H1 (cell line): Measurements from ENCODE around the gene AMPH. TPM values are rescaled to one million over a fixed set of nuclear protein-coding genes. Genes with fewer than 3 reads are reported as not detected.

ENCODE experiments used
- CTCF ChIA-PET: fragments of 300-600 bp; sonication (Branson Sonifier 250); formaldehyde crosslinking; loops from one replicate; lab custom pipeline; 2021; ENCODE audit not compliant: partially characterized antibody; lab: Charles Lee
- POLR2A ChIA-PET: fragments of 300-600 bp; sonication (Branson Sonifier 250); formaldehyde crosslinking; loops from one replicate; lab custom pipeline; 2021; ENCODE audit warnings: inconsistent platforms; ENCODE audit not compliant: partially characterized antibody; lab: Charles Lee
- DNase-seq, 2 experiments: peaks; one replicate each; pipeline versions ENCODE4 v3.0.0 to v3.0.0-alpha.2; 2010 to 2022; ENCODE audit warnings: low spot score in 2 of 2, low read depth in 1 of 2, mixed read lengths in 1 of 2
- FAIRE-seq: peaks from 2 replicates; lab custom pipeline; 2011; peaks lifted over from hg19 to GRCh38; lab: Jason Lieb, UNC
- H2AFZ ChIP-seq: 2 replicates; pipeline ENCODE4 v1.8.1; 2012; ENCODE audit warnings: low read length, inconsistent platforms
- H2AK5ac ChIP-seq: 2 replicates; pipeline ENCODE4 v1.6.1; 2013; ENCODE audit warnings: low read depth, low read length
- H2BK120ac ChIP-seq: replicated peaks from 2 replicates; pipeline ENCODE3; 2013; ENCODE audit warnings: low read depth, low read length, inconsistent platforms
- H2BK12ac ChIP-seq: 2 replicates; pipeline ENCODE4 v1.6.1; 2013; ENCODE audit warnings: low read depth, low read length
- H2BK15ac ChIP-seq: 2 replicates; pipeline ENCODE4 v1.6.1; 2013; ENCODE audit warnings: low read length
- H2BK20ac ChIP-seq: 2 replicates; pipeline ENCODE4 v1.6.1; 2013; ENCODE audit warnings: low read length
- H2BK5ac ChIP-seq: 2 replicates; pipeline ENCODE4 v1.6.1; 2013; ENCODE audit warnings: low read depth, low read length
- H3K14ac ChIP-seq: 2 replicates; pipeline ENCODE4 v1.6.1; 2013; ENCODE audit warnings: inconsistent platforms; ENCODE audit not compliant: insufficient read length
- H3K18ac ChIP-seq: 2 replicates; pipeline ENCODE4 v1.6.1; 2013; ENCODE audit warnings: low read length; ENCODE audit errors: extremely low read depth
- H3K23ac ChIP-seq: 2 replicates; pipeline ENCODE4 v1.6.1; 2013; ENCODE audit warnings: inconsistent platforms; ENCODE audit not compliant: insufficient read length
- H3K23me2 ChIP-seq: 2 replicates; pipeline ENCODE4 v1.6.1; 2013; ENCODE audit warnings: low read depth, low read length
- H3K27ac ChIP-seq: 2 replicates; pipeline ENCODE4 v1.6.1; 2011; ENCODE audit warnings: low read depth, low read length, inconsistent platforms
- H3K27me3 ChIP-seq, 4 experiments: replicated peaks in 1 of 4; 1 replicate in 1 of 4; 2 replicates in 3 of 4; pipeline versions ENCODE4 v1.6.1 to v1.8.1; 2011 to 2013; ENCODE audit warnings: low read length in 3 of 4, mild to moderate bottlenecking in 3 of 4, inconsistent platforms in 2 of 4, mixed read lengths in 2 of 4, moderate library complexity in 1 of 4; ENCODE audit not compliant: control insufficient read depth in 3 of 4, insufficient read depth in 3 of 4; ENCODE audit errors: extremely low read depth in 1 of 4
- H3K36me3 ChIP-seq, 4 experiments: 2 replicates each; pipeline versions ENCODE4 v1.6.1 to v1.8.1; 2011 to 2013; ENCODE audit warnings: mild to moderate bottlenecking in 4 of 4, low read length in 3 of 4, moderate library complexity in 2 of 4, control low read depth in 1 of 4, inconsistent platforms in 1 of 4; ENCODE audit not compliant: insufficient read depth in 4 of 4, control insufficient read depth in 2 of 4
- H3K4ac ChIP-seq: replicated peaks from 2 replicates; pipeline ENCODE3; 2013; ENCODE audit warnings: low read length, low read depth, mixed read lengths, inconsistent platforms; ENCODE audit not compliant: insufficient read length
- H3K4me1 ChIP-seq, 4 experiments: replicated peaks in 1 of 4; 1 replicate in 1 of 4; 2 replicates in 3 of 4; pipeline versions ENCODE4 v1.6.1 to v1.8.1; 2011 to 2013; ENCODE audit warnings: low read length in 3 of 4, inconsistent platforms in 2 of 4, mixed read lengths in 1 of 4; ENCODE audit not compliant: insufficient read depth in 4 of 4, control insufficient read depth in 3 of 4
- H3K4me2 ChIP-seq, 2 experiments: 2 replicates each; pipeline versions ENCODE4 v1.6.1 to v1.8.1; 2011 to 2013; ENCODE audit warnings: low read depth in 2 of 2, low read length in 2 of 2, control low read depth in 1 of 2, inconsistent platforms in 1 of 2, mild to moderate bottlenecking in 1 of 2; ENCODE audit not compliant: insufficient read depth in 1 of 2
- H3K4me3 ChIP-seq, 4 experiments: fragments of 200-600, 300-600 bp in 1 of 4; sonication (generic), shearing (Covaris generic), sonication (Bioruptor Twin) in 1 of 4; 2 replicates each; pipeline versions ENCODE4 v1.5.1 to v1.8.1; 2011 to 2016; ENCODE audit warnings: low read length in 4 of 4, low read depth in 3 of 4, control low read depth in 2 of 4, inconsistent platforms in 2 of 4, mild to moderate bottlenecking in 2 of 4, mixed read lengths in 1 of 4, moderate library complexity in 1 of 4; ENCODE audit not compliant: insufficient read depth in 2 of 4; ENCODE audit errors: extremely low read depth in 1 of 4
- H3K56ac ChIP-seq: replicated peaks from 2 replicates; pipeline ENCODE3; 2013; ENCODE audit warnings: low read depth, mild to moderate bottlenecking, mixed read lengths, low read length, inconsistent platforms; ENCODE audit not compliant: insufficient read length
- H3K79me1 ChIP-seq: 2 replicates; pipeline ENCODE4 v1.6.1; 2013; ENCODE audit warnings: low read depth, low read length, control low read depth
- H3K79me2 ChIP-seq, 2 experiments: 2 replicates each; pipeline versions ENCODE4 v1.6.1 to v1.8.1; 2012 to 2013; ENCODE audit warnings: low read length in 2 of 2, mild to moderate bottlenecking in 2 of 2, inconsistent platforms in 1 of 2; ENCODE audit not compliant: insufficient read depth in 2 of 2, control insufficient read depth in 1 of 2
- H3K9ac ChIP-seq, 4 experiments: replicated peaks in 1 of 4; 1 replicate in 1 of 4; 2 replicates in 3 of 4; pipeline versions ENCODE4 v1.6.1 to v1.8.1; 2011 to 2013; ENCODE audit warnings: low read depth in 3 of 4, low read length in 3 of 4, control low read depth in 2 of 4, mild to moderate bottlenecking in 2 of 4, moderate library complexity in 2 of 4, inconsistent platforms in 1 of 4; ENCODE audit errors: extremely low read depth in 1 of 4
- H3K9me3 ChIP-seq, 2 experiments: 2 replicates each; pipeline versions ENCODE4 v1.6.1 to v1.8.1; 2012 to 2013; ENCODE audit warnings: mild to moderate bottlenecking in 2 of 2, moderate library complexity in 2 of 2, control low read depth in 1 of 2, inconsistent platforms in 1 of 2, low read depth in 1 of 2, low read length in 1 of 2, mixed read lengths in 1 of 2; ENCODE audit not compliant: insufficient read depth in 2 of 2
- H4K20me1 ChIP-seq, 2 experiments: replicated peaks in 1 of 2; 2 replicates each; pipeline versions ENCODE3 to v1.8.1; 2011 to 2013; ENCODE audit warnings: inconsistent platforms in 2 of 2, low read length in 2 of 2, mild to moderate bottlenecking in 1 of 2; ENCODE audit not compliant: insufficient read depth in 2 of 2, control insufficient read depth in 1 of 2
- H4K5ac ChIP-seq: 2 replicates; pipeline ENCODE4 v1.6.1; 2013; ENCODE audit warnings: low read length, low read depth, mixed read lengths, inconsistent platforms; ENCODE audit not compliant: insufficient read length
- H4K8ac ChIP-seq: 2 replicates; pipeline ENCODE4 v1.8.0; 2013; ENCODE audit warnings: mild to moderate bottlenecking, moderate library complexity, low read length, inconsistent platforms; ENCODE audit not compliant: insufficient read depth; ENCODE audit errors: extremely low read depth
- H4K91ac ChIP-seq: replicated peaks from 2 replicates; pipeline ENCODE3; 2013; ENCODE audit warnings: low read length, mixed read lengths, inconsistent platforms; ENCODE audit not compliant: insufficient read length
- CBX8 ChIP-seq: fragments of 300-800, 300-1000 bp; sonication (generic); IDR thresholded peaks from 2 replicates; pipeline ENCODE4 v1.7.1; 2016; ENCODE audit warnings: low read depth, low read length, borderline replicate concordance
- E2F6 ChIP-seq: IDR thresholded peaks from 2 replicates; pipeline ENCODE4 v1.6.1; 2012; ENCODE audit warnings: inconsistent platforms
- GABPA ChIP-seq: IDR thresholded peaks from 2 replicates; pipeline ENCODE4 v1.6.1; 2011; ENCODE audit warnings: mild to moderate bottlenecking, low read length, moderate library complexity, borderline replicate concordance; ENCODE audit not compliant: insufficient read depth
- TBP ChIP-seq: IDR thresholded peaks from 2 replicates; pipeline ENCODE4 v1.6.1; 2011; ENCODE audit warnings: low read depth, low read length, improper control_type of control experiment
- USF2 ChIP-seq: IDR thresholded peaks from 2 replicates; pipeline ENCODE4 v1.6.1; 2011; ENCODE audit warnings: low read length, improper control_type of control experiment
- ZNF274 ChIP-seq: IDR thresholded peaks from 2 replicates; pipeline ENCODE4 v1.7.0; 2012; ENCODE audit warnings: low read length, borderline replicate concordance; ENCODE audit errors: extremely low read depth
- WGBS, 2 experiments: shearing (Covaris generic) in 1 of 2; methylation state at CpG; one replicate each; pipeline versions ENCODE4 v1.1.6 to v1.1.7; 2013 to 2015; ENCODE audit warnings: low lambda C conversion rate in 2 of 2, mixed read lengths in 2 of 2, inconsistent platforms in 1 of 2, low coverage in 1 of 2, missing lambda C conversion rate in 1 of 2; ENCODE audit not compliant: insufficient replicate concordance in 2 of 2, insufficient coverage in 1 of 2, insufficient read length in 1 of 2; ENCODE audit errors: extremely low coverage in 1 of 2, missing lambda C conversion rate in 1 of 2; 5-methylcytosine and 5-hydroxymethylcytosine counted together
- polyA plus RNA-seq, 7 experiments: library from polyadenylated mRNA; depleted of rRNA in 3 of 7; stranded (reverse) in 5 of 7; unstranded in 2 of 7; fragments of >200 nt in 5 of 7; fragments of 200-250 nt in 2 of 7; gene quantifications; 1 replicate in 5 of 7; 2 replicates in 1 of 7; 4 replicates in 1 of 7; pipeline versions ENCODE4 v1.2.1 to v1.2.3, GENCODE V29; 2011 to 2013; ENCODE audit warnings: missing spikeins in 2 of 7, mixed read lengths in 2 of 7
- total RNA-seq: library from RNA; stranded (reverse); fragmentation: NEBNext Ultra II Directional; extraction: Animal tissue kit (Norgen Biotek cat#: 25700); gene quantifications from 2 replicates; pipeline ENCODE4 v1.2.1, GENCODE V29; 2021

Gene AMPH
- total and polyA plus RNA-seq, 2 of the 8 experiments (the other 6 are each of a cell fraction or from before 2014, with no cell fraction given), result 7.3 to 12.2 TPM

GRCh38 chr7:38675494-38676106 lies 44.4 kb upstream of the AMPH start:
- POLR2A ChIA-PET, result no interaction called here
- H3K27me3 ChIP-seq, result no peaks in the 10 kb centered on the region
- WGBS, 2 experiments, result 94% methylated on average over 8 of the region's 8 CpGs; no CpG with 5 or more reads in 1 of the 2 experiments
- H3K4me2 ChIP-seq, result no peak overlapping the region
- H3K18ac ChIP-seq, result no peak overlapping the region
- no peak overlapping the region for H3K4me3 ChIP-seq
- H3K4me1 ChIP-seq, result no peaks in the 10 kb centered on the region
- no peak overlapping the region for H3K27ac ChIP-seq
- no peak for DNase-seq
- no peak overlapping the region for H2AK5ac ChIP-seq
- H4K5ac ChIP-seq, result no peak overlapping the region
- H3K79me1 ChIP-seq, result no peaks in the 10 kb centered on the region
- H4K20me1 ChIP-seq, result no peaks in the 10 kb centered on the region
- H3K23me2 ChIP-seq, result no peaks in the 10 kb centered on the region
- no peak overlapping the region for H3K56ac ChIP-seq
- no peak overlapping the region for H2BK15ac ChIP-seq
- H3K36me3 ChIP-seq, result no peaks in the 10 kb centered on the region
- H4K91ac ChIP-seq, result no peak overlapping the region
- H3K4ac ChIP-seq, result no peak overlapping the region
- no peak overlapping the region for H3K14ac ChIP-seq
- CTCF ChIA-PET, result interaction anchor here (1.1 to 1.3 kb wide), 2 partner anchors 14 to 15 kb away, joined by 4 to 7 read pairs; no protein-coding TSS in a partner anchor
- no peak for FAIRE-seq
- 0 out of 2 replicates have a peak overlapping the region, but pooled peaks have one; percentile 7 for H2AFZ ChIP-seq
- no peak overlapping the region for H2BK120ac ChIP-seq
- no peak overlapping the region for H4K8ac ChIP-seq
- no peaks in the 10 kb centered on the region for H3K79me2 ChIP-seq
- TF ChIP-seq USF2 (no peak), ZNF274 (no peak), CBX8 (no peak), TBP (no peak), E2F6 (no peak), GABPA (no peak)
- no peak overlapping the region for H2BK12ac ChIP-seq
- no peak overlapping the region for H2BK5ac ChIP-seq
- no peak overlapping the region for H3K9ac ChIP-seq
- H2BK20ac ChIP-seq, result no peak overlapping the region
- H3K9me3 ChIP-seq, result no peaks in the 10 kb centered on the region
- no peak overlapping the region for H3K23ac ChIP-seq
